Glomerular visceral epithelial cell (primary cell): ENCODE measurements around the gene KBTBD6.
"Not testable (repeated sequence)": the region's sequence is repeated elsewhere in the genome, so short reads cannot be mapped to it uniquely, and the experiment has no call there.

ENCODE experiments used
- DNase-seq: peaks from one replicate; pipeline ENCODE4 v3.0.0-alpha.2; 2016; ENCODE audit errors: extremely low spot score

The KBTBD6 gene

GRCh38 chr13:41133951-41134350, 1.3 kb upstream of the KBTBD6 start:
- DNase-seq, result no peak

DNA sequence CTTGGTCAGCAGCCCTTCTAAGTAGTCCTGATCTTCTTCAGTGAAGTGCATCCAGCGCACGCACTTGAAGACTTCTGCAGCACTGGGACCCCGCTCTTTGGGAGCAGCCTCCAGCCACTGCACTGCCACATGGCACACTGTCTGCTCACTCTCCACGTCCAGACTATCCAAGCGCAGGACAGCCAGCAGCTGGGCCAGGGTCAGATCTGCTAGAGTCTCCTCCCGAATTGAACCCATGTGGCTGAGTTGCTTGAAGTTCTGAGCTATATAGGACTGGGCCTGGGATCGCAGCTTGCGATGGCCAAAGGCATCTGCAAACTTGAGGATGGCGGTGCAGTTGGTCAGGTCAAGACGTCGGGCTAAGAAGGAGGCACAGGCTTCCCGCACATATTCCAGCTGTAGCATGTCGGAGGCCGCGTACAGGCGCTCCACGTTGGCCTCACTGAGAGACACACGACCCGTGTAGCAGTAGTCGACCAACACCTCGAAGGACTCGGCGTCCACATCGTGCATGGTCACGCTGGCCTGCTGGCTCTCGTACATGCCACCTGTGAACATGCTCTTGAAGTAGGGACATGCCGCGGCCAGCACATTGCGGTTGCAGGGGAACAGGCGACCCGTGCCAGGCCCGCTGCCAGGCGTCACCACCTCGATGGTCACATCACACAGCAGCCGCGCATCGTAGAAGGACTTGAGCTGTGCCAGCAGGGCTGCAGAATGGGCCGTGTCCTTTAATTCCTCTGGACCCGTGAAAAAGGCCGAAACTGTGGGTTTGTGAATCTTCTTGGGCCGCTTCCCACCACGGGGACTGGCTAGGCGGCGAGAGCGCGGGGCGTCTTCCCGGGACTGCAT, 716 bp downstream of the KBTBD6 start:
- DNase-seq, result not testable (repeated sequence)

GRCh38 chr13:41131189-41131588, 1.4 kb downstream of the KBTBD6 start:
- not testable (repeated sequence) for DNase-seq

DNA sequence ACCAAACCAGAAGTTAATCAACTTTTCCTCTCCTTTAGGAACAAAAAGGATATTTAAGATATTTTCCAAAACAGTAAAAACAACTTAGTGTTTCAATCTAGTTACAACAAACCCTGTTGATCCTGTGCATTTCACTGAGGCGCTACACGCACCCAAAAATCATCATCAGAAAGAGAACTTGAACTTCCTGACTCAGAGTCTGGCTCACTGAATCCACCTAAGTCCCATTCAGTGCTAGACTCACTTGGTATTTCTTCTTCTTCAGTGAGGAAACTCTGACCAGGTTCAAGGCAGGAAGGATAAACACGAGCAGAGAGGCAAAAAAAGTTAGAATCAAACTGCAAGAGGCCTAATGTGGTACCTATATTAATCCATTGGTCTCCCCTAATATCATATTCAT, 2.2 kb downstream of the KBTBD6 start:
- no peak for DNase-seq

DNA sequence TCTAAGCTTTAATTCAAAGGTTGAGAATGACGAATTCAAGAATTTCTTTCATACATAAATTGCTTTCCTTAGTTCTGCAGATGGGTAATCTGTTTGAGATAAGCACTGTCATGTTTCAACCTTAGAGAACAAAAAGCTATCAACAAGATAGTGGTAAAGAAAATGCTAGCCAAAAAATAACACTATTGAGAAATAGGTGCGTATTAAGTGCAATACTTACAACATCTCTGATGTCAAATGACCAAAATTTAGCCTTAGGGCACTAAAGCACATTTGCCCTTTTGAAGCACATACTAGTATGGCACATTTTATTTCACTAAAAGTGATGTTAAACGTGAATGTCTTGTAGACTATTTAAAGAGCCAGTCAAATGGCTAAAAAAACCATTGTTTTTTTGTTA, 4.9 kb downstream of the KBTBD6 start:
- DNase-seq, result no peak

GRCh38 chr13:41122838-41123237, 9.8 kb downstream of the KBTBD6 start:
- DNase-seq, result peak; percentile 43

- DNase-seq, result no peak
These were observed 14.7 kb downstream of the KBTBD6 start for GRCh38 chr13:41117869-41118268.

- DNase-seq, result no peak
These were observed 21.1 kb downstream of the KBTBD6 start for GRCh38 chr13:41111454-41111853.

DNA sequence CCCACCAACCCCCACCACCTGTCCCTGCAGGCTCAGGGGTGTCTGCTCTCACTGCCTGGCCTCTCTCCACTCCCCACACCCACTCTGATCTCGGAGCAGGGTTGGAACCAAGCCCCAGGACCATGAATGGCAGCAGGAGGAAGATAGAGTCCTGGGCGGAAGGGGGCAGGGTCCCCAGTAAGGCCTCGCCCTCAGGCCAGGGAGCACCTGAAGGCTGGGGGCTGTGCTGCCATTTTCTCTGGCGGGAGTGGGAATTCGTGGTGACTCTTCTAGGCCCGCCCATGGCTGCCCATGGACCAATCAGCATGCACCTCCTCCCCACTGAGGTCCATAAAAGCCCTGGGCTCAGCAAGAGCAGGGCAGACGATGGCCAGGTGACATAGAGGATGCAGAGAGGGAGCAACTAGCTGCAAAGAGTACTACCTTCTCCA, 25.0 kb downstream of the KBTBD6 start:
- no peak for DNase-seq

DNA sequence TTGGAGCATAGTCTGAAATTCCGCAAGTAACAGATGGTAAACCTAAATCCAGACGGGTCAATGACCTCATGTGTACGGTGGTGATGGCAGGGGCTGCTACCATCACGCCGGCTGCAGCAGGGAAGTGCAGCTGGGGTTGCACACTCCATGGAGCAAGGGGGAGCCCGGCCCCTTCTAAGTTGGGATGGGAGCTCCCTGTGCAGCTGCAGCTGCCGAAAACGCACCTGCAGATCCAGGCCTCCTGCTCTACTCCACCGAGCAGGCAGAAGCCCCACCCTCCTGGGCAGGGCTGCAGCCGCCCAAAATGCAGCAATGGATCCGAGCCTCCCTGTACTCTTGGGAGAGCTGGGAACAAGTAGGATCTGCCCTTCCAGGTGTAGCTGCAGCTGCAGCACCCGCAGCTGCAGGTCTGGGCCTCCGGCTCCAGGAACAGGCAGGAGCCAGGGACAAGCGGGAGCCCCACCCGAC, 25.5 kb downstream of the KBTBD6 start:
- DNase-seq, result no peak

- no peak for DNase-seq
These were observed 32.6 kb downstream of the KBTBD6 start for GRCh38 chr13:41099986-41100385.

GRCh38 chr13:41098761-41099160, 33.8 kb downstream of the KBTBD6 start:
- DNase-seq, result no peak

- DNase-seq, result not testable (repeated sequence)
These were observed 36.9 kb downstream of the KBTBD6 start for GRCh38 chr13:41095681-41096080.

DNA sequence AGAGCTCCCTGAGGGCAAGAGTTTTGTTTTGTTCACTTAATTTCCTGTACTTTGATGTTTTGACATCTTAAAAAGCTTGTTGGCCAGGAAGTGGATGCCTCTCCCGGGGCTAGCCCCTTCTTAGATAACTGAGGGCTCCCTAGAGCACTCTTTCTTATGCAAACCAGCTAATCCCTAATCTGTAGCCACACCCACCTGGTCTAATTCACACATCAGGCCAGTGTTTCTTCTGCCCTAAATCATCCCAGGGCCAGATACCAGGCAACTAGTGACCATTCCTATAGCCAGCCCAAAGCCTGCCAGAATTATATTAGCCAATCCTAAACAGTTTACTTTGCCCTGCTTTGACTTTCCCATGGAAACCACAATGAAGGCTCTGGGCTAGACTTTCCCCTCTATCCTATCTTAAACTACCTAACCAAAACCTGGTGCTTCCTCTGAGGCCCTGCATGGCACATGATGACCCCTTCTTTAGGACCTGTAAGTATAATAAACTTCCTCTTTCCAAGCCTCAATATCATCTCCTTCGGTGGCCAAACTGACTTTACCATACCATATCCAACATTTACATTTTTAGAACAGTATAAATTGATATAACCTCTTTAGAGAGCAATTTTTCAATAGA, 46.5 kb downstream of the KBTBD6 start:
- no peak for DNase-seq

GRCh38 chr13:41079725-41080124, 52.9 kb downstream of the KBTBD6 start:
- no peak for DNase-seq
